Measurements from ENCODE around the gene LIF. TPM values are rescaled to one million over a fixed set of nuclear protein-coding genes. Genes with fewer than 3 reads are reported as not detected.
A peak's percentile ranks its signal among the peaks of the same experiment; 100 is the strongest.
"Not testable (repeated sequence)": the region's sequence is repeated elsewhere in the genome, so short reads cannot be mapped to it uniquely, and the experiment has no call there.

LIF gene
- total and polyA plus RNA-seq, 2 experiments from 2014 or later, result 8.2 to 13.4 TPM

GRCh38 chr22:30219049-30219654 lies 27.4 kb downstream of the LIF start:
- Histone ChIP-seq H3K79me2 (no peaks in the 10 kb centered on the region), H2AFZ (no peak overlapping the region), H4K20me1 (ENCODE audit: insufficient read depth, poor library complexity, severe bottlenecking) (no peaks in the 10 kb centered on the region), H3K36me3 (replicated peaks; ENCODE audit: insufficient read depth, low read depth) (no peaks in the 10 kb centered on the region), H3K4me1 (ENCODE audit: insufficient read depth) (peaks cover 14% of the 10 kb centered on the region), H3K4me2 (no peak overlapping the region), H3K4me3 (no peak overlapping the region), H3K9me3 (ENCODE audit: low read depth) (no peaks in the 10 kb centered on the region), H3K27ac (no peak overlapping the region), H3K9me2 (replicated peaks; ENCODE audit: insufficient read depth) (no peaks in the 10 kb centered on the region), H3K27me3 (no peaks in the 10 kb centered on the region)
- DNase-seq (ENCODE audit: low spot score), result no peak
- 77% methylated on average over 8 of the region's 8 CpGs for whole genome bisulfite sequencing (ENCODE audit: low lambda C conversion rate, missing lambda C conversion rate)
- peak; percentile 16 for TF ChIP-seq CTCF (IDR thresholded peaks at IDR 0.05; ENCODE audit: poor library complexity)
- no peak for TF ChIP-seq EZH2 (IDR thresholded peaks at IDR 0.05; ENCODE audit: borderline replicate concordance)

GRCh38 chr22:30217698-30218560 lies 28.6 kb downstream of the LIF start:
- H2AFZ ChIP-seq, result no peak overlapping the region
- no peak for TF ChIP-seq EZH2 (IDR thresholded peaks at IDR 0.05; ENCODE audit: borderline replicate concordance)
- TF ChIP-seq CTCF (IDR thresholded peaks at IDR 0.05; ENCODE audit: poor library complexity), result no peak
- TF ChIP-seq EZH2phosphoT487 (IDR thresholded peaks at IDR 0.05; ENCODE audit: low read depth, severe bottlenecking, unreplicated experiment), result no peak
- H3K27ac ChIP-seq, result peak overlapping the region; percentile 87
- peak overlapping the region; percentile 13 for H3K4me2 ChIP-seq
- H3K9me3 ChIP-seq (ENCODE audit: low read depth), result no peaks in the 10 kb centered on the region
- no peak overlapping the region for H3K4me3 ChIP-seq
- no peaks in the 10 kb centered on the region for H3K9me2 ChIP-seq (replicated peaks; ENCODE audit: insufficient read depth)
- H3K27me3 ChIP-seq, result no peaks in the 10 kb centered on the region
- DNase-seq (ENCODE audit: low spot score), result no peak
- no peaks in the 10 kb centered on the region for H4K20me1 ChIP-seq (ENCODE audit: insufficient read depth, poor library complexity, severe bottlenecking)
- H3K4me1 ChIP-seq (ENCODE audit: insufficient read depth), result peaks cover 19% of the 10 kb centered on the region
- H3K36me3 ChIP-seq (replicated peaks; ENCODE audit: insufficient read depth, low read depth), result no peaks in the 10 kb centered on the region
- WGBS (ENCODE audit: low lambda C conversion rate, missing lambda C conversion rate), result 82% methylated on average over 22 of the region's 23 CpGs
- no peaks in the 10 kb centered on the region for H3K79me2 ChIP-seq

- no peak for TF ChIP-seq EZH2phosphoT487 (IDR thresholded peaks at IDR 0.05; ENCODE audit: low read depth, severe bottlenecking, unreplicated experiment)
- TF ChIP-seq CTCF (IDR thresholded peaks at IDR 0.05; ENCODE audit: poor library complexity), result no peak
- TF ChIP-seq EZH2 (IDR thresholded peaks at IDR 0.05; ENCODE audit: borderline replicate concordance), result no peak
- 84% methylated on average over 10 of the region's 10 CpGs for WGBS (ENCODE audit: low lambda C conversion rate, missing lambda C conversion rate)
These were observed 29.8 kb downstream of the LIF start for GRCh38 chr22:30216710-30217109.

GRCh38 chr22:30216272-30216671 lies 30.3 kb downstream of the LIF start:
- H3K9me3 ChIP-seq (ENCODE audit: low read depth); H3K27me3 ChIP-seq; H3K27ac ChIP-seq; H3K9me2 ChIP-seq (replicated peaks; ENCODE audit: insufficient read depth); H3K36me3 ChIP-seq (replicated peaks; ENCODE audit: insufficient read depth, low read depth); H3K4me2 ChIP-seq; H3K79me2 ChIP-seq; DNase-seq (ENCODE audit: low spot score); H3K4me3 ChIP-seq; H4K20me1 ChIP-seq (ENCODE audit: insufficient read depth, poor library complexity, severe bottlenecking); H2AFZ ChIP-seq: not testable (repeated sequence)
- WGBS (ENCODE audit: low lambda C conversion rate, missing lambda C conversion rate), result 100% methylated on average over 3 of the region's 3 CpGs
- peaks cover 26% of the 10 kb centered on the region for H3K4me1 ChIP-seq (ENCODE audit: insufficient read depth)

More at GRCh38 chr22:30216710-30217109, 29.8 kb downstream of the LIF start:
- Histone ChIP-seq H3K27me3 (no peaks in the 10 kb centered on the region), H4K20me1 (ENCODE audit: insufficient read depth, poor library complexity, severe bottlenecking) (no peaks in the 10 kb centered on the region), H3K4me1 (ENCODE audit: insufficient read depth) (peaks cover 26% of the 10 kb centered on the region), H3K9me3 (ENCODE audit: low read depth) (no peaks in the 10 kb centered on the region), H3K4me3 (no peak overlapping the region), H2AFZ (no peak overlapping the region), H3K36me3 (replicated peaks; ENCODE audit: insufficient read depth, low read depth) (no peaks in the 10 kb centered on the region), H3K4me2 (no peak overlapping the region), H3K9me2 (replicated peaks; ENCODE audit: insufficient read depth) (no peaks in the 10 kb centered on the region), H3K79me2 (no peaks in the 10 kb centered on the region), H3K27ac (no peak overlapping the region)
- no peak for DNase-seq (ENCODE audit: low spot score)
